Measurements from ENCODE around the gene IFT88. TPM values are rescaled to one million over a fixed set of nuclear protein-coding genes. Genes with fewer than 3 reads are reported as not detected.

The IFT88 gene
- total RNA-seq, 3 donors from 2014 or later (not counting 1 experiment from before 2014, with no cell fraction given): 9.2 to 13.9 (median 13.9) TPM

- no peak for TF ChIP-seq CTCF (IDR thresholded peaks at IDR 0.05)
- 95% methylated on average over 5 of the region's 5 CpGs for WGBS (ENCODE audit: insufficient coverage)
- Histone ChIP-seq H3K4me1 (ENCODE audit: control insufficient read depth, insufficient read depth, low read length) (peaks cover 14% of the 10 kb centered on the region), H3K4me3 (ENCODE audit: low read length) (no peak overlapping the region), H3K27me3 (ENCODE audit: control insufficient read depth, insufficient read depth, low read length) (no peaks in the 10 kb centered on the region), H3K27ac (ENCODE audit: low read length) (no peak overlapping the region), H3K36me3 (ENCODE audit: control insufficient read depth, insufficient read depth, low read length) (no peaks in the 10 kb centered on the region), H3K9me3 (ENCODE audit: control insufficient read depth, insufficient read depth, low read length) (no peaks in the 10 kb centered on the region)
- intact Hi-C loops (cut with micrococcal nuclease): loop anchor here (10.0 kb wide), 1 partner anchor 182 kb away; the partner anchor contains the start of gene CRYL1
- DNase-seq (no peak), ATAC-seq (no peak)
- Mint-ChIP-seq H3K4me3 (no peak overlapping the region), H3K27ac (no peak overlapping the region), H3K9me3 (no peaks in the 10 kb centered on the region), H3K27me3 (ENCODE audit: low read depth in 2 of 2) (peaks cover 0 to 11% of the 10 kb centered on the region in 2 donors), H3K4me1 (peaks cover 11 to 17% of the 10 kb centered on the region in 2 donors), H3K36me3 (no peaks in the 10 kb centered on the region)
Measured at GRCh38 chr13:20706661-20707060, 139.7 kb downstream of the IFT88 start.

GRCh38 chr13:20708216-20708615, 141.3 kb downstream of the IFT88 start:
- Mint-ChIP-seq H3K27ac (no peak overlapping the region), H3K4me1 (peaks cover 8 to 16% of the 10 kb centered on the region in 2 donors)

GRCh38 chr13:20709369-20709768, 142.4 kb downstream of the IFT88 start:
- no peaks in the 10 kb centered on the region for H3K27me3 ChIP-seq (ENCODE audit: control insufficient read depth, insufficient read depth, low read length)
- H3K36me3 ChIP-seq (ENCODE audit: control insufficient read depth, insufficient read depth, low read length): no peaks in the 10 kb centered on the region
- Mint-ChIP-seq H3K4me1 (peaks cover 7 to 14% of the 10 kb centered on the region in 2 donors), H3K4me3 (no peak overlapping the region), H3K9me3 (no peaks in the 10 kb centered on the region), H3K27ac (no peak overlapping the region), H3K36me3 (no peaks in the 10 kb centered on the region), H3K27me3 (ENCODE audit: low read depth in 2 of 2) (peaks cover 20 to 22% of the 10 kb centered on the region in 2 donors)
- intact Hi-C loops (cut with micrococcal nuclease): loop anchor here (10.0 kb wide), 1 partner anchor 185 kb away; the partner anchor contains the start of gene CRYL1
- WGBS (ENCODE audit: insufficient coverage): 93% methylated on average over 3 of the region's 8 CpGs
- no peak for DNase-seq
- ATAC-seq: no peak
- H3K4me3 ChIP-seq (ENCODE audit: low read length): no peak overlapping the region
- TF ChIP-seq CTCF (IDR thresholded peaks at IDR 0.05): no peak
- peaks cover 12% of the 10 kb centered on the region for H3K4me1 ChIP-seq (ENCODE audit: control insufficient read depth, insufficient read depth, low read length)
- no peak overlapping the region for H3K27ac ChIP-seq (ENCODE audit: low read length)
- no peaks in the 10 kb centered on the region for H3K9me3 ChIP-seq (ENCODE audit: control insufficient read depth, insufficient read depth, low read length)

More at GRCh38 chr13:20708216-20708615, 141.3 kb downstream of the IFT88 start:
- Histone ChIP-seq H3K4me3 (ENCODE audit: low read length) (no peak overlapping the region), H3K27ac (ENCODE audit: low read length) (no peak overlapping the region), H3K27me3 (ENCODE audit: control insufficient read depth, insufficient read depth, low read length) (no peaks in the 10 kb centered on the region), H3K36me3 (ENCODE audit: control insufficient read depth, insufficient read depth, low read length) (no peaks in the 10 kb centered on the region), H3K9me3 (ENCODE audit: control insufficient read depth, insufficient read depth, low read length) (no peaks in the 10 kb centered on the region), H3K4me1 (ENCODE audit: control insufficient read depth, insufficient read depth, low read length) (peaks cover 12% of the 10 kb centered on the region)
- Mint-ChIP-seq H3K27me3 (ENCODE audit: low read depth in 2 of 2) (peaks cover 11 to 13% of the 10 kb centered on the region in 2 donors), H3K4me3 (no peak overlapping the region), H3K36me3 (no peaks in the 10 kb centered on the region), H3K9me3 (no peaks in the 10 kb centered on the region)
- intact Hi-C loops (cut with micrococcal nuclease): loop anchor here (10.0 kb wide), 1 partner anchor 183 kb away; the partner anchor contains the start of gene CRYL1
- no peak for TF ChIP-seq CTCF (IDR thresholded peaks at IDR 0.05)
- no peak for ATAC-seq
- no peak for DNase-seq
- WGBS (ENCODE audit: insufficient coverage): 86% methylated on average over 2 of the region's 2 CpGs

GRCh38 chr13:20709782-20710181, 142.8 kb downstream of the IFT88 start:
- 68% methylated on average over 4 of the region's 4 CpGs for WGBS (ENCODE audit: insufficient coverage)
- H3K4me3 ChIP-seq (ENCODE audit: low read length): no peak overlapping the region
- Mint-ChIP-seq H3K36me3 (no peaks in the 10 kb centered on the region), H3K4me3 (no peak overlapping the region), H3K27me3 (ENCODE audit: low read depth in 2 of 2) (peaks cover 20 to 24% of the 10 kb centered on the region in 2 donors), H3K4me1 (peaks cover 7 to 11% of the 10 kb centered on the region in 2 donors), H3K9me3 (no peaks in the 10 kb centered on the region), H3K27ac (no peak overlapping the region)
- intact Hi-C loops (cut with micrococcal nuclease): loop anchor here (10.0 kb wide), 1 partner anchor 185 kb away; the partner anchor contains the start of gene CRYL1
- H3K4me1 ChIP-seq (ENCODE audit: control insufficient read depth, insufficient read depth, low read length): peaks cover 8% of the 10 kb centered on the region
- no peaks in the 10 kb centered on the region for H3K36me3 ChIP-seq (ENCODE audit: control insufficient read depth, insufficient read depth, low read length)
- no peaks in the 10 kb centered on the region for H3K9me3 ChIP-seq (ENCODE audit: control insufficient read depth, insufficient read depth, low read length)
- no peaks in the 10 kb centered on the region for H3K27me3 ChIP-seq (ENCODE audit: control insufficient read depth, insufficient read depth, low read length)
- no peak overlapping the region for H3K27ac ChIP-seq (ENCODE audit: low read length)
- ATAC-seq: no peak
- DNase-seq: no peak
- no peak for TF ChIP-seq CTCF (IDR thresholded peaks at IDR 0.05)

Measured in natural killer cell (primary cell).